GM12891 (cell line): ENCODE measurements around the gene NEK9.

ENCODE experiments used
- PAX5 ChIP-seq: IDR thresholded peaks from 2 replicates; pipeline ENCODE4 v1.6.1; 2011; ENCODE audit warnings: low read length, moderate library complexity, mild to moderate bottlenecking; ENCODE audit not compliant: insufficient read depth, severe bottlenecking
- POLR2A ChIP-seq: IDR thresholded peaks from 2 replicates; pipeline ENCODE4 v1.6.1; 2011; ENCODE audit warnings: low read depth, low read length, control low read depth
- POLR2AphosphoS5 ChIP-seq: IDR thresholded peaks from 2 replicates; pipeline ENCODE4 v1.6.1; 2011; ENCODE audit warnings: low read depth, low read length, control low read depth
- TAF1 ChIP-seq: IDR thresholded peaks from 2 replicates; pipeline ENCODE4 v1.6.1; 2011; ENCODE audit warnings: low read depth, low read length, control low read depth

DNA sequence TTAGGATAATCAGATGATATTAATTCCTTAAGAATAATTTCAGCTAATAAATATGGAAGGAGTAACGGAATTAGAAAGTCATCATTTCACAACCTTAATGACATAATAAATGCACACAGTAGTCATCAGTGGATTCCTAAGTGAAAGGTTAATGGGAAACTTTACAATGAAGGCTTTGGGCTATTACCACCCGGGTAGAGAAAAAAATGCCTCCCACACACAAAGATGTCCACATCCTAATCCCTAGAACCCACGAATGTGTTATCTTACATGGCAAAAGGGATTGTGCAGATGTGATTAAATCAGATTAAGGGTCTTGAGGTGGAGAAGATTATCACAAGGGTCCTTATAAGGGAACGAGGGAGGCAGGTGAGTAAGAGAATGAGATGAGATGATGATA, 43.9 kb upstream of the NEK9 start:
- TF ChIP-seq POLR2AphosphoS5 (no peak), POLR2A (no peak), TAF1 (no peak), PAX5 (no peak)
